ENCODE results near the gene ATF5. TPM values are rescaled to one million over a fixed set of nuclear protein-coding genes. Genes with fewer than 3 reads are reported as not detected.
A peak's percentile ranks its signal among the peaks of the same experiment; 100 is the strongest.

The ATF5 gene
- total RNA-seq, 1 experiment from 2014 or later, result 30.7 TPM

DNA sequence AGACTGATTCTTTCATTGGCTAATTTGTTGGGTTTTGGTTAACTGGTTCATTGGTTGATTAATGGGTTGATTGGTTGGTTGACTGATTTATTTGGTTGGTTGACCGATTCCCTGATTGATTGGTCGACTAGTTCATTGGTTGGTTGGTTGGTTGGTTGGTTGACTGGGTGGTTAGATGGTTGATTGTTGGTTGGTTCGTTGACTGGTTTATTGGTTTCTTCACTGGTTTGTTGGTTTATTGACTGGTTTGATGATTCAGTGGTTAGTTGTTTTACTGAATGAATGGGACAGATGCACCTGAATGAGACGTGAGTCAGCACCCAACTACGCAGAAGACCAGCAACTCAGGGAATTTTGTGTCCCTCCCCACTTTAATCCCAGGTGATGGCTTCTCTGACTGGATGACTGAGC lies 3.0 kb downstream of the ATF5 start:
- peaks cover 48% of the 10 kb centered on the region for H3K36me3 Mint-ChIP-seq (ENCODE audit: insufficient read depth, unreplicated experiment)
- peaks cover 19% of the 10 kb centered on the region for H3K27me3 Mint-ChIP-seq (ENCODE audit: unreplicated experiment)
- H3K4me3 Mint-ChIP-seq (ENCODE audit: low read depth, unreplicated experiment), result no peak overlapping the region
- peaks cover 36% of the 10 kb centered on the region for H3K4me1 Mint-ChIP-seq (ENCODE audit: low read depth, unreplicated experiment)
- H3K9me3 Mint-ChIP-seq (ENCODE audit: low read depth, unreplicated experiment), result peaks cover 2% of the 10 kb centered on the region
- no peak for DNase-seq
- no peak overlapping the region for H3K27ac Mint-ChIP-seq (ENCODE audit: unreplicated experiment)
- intact Hi-C loops (cut with micrococcal nuclease; ENCODE audit: unreplicated experiment), result no loop called here
- TF ChIP-seq, protein P1, sequence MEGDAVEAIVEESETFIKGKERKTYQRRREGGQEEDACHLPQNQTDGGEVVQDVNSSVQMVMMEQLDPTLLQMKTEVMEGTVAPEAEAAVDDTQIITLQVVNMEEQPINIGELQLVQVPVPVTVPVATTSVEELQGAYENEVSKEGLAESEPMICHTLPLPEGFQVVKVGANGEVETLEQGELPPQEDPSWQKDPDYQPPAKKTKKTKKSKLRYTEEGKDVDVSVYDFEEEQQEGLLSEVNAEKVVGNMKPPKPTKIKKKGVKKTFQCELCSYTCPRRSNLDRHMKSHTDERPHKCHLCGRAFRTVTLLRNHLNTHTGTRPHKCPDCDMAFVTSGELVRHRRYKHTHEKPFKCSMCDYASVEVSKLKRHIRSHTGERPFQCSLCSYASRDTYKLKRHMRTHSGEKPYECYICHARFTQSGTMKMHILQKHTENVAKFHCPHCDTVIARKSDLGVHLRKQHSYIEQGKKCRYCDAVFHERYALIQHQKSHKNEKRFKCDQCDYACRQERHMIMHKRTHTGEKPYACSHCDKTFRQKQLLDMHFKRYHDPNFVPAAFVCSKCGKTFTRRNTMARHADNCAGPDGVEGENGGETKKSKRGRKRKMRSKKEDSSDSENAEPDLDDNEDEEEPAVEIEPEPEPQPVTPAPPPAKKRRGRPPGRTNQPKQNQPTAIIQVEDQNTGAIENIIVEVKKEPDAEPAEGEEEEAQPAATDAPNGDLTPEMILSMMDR (IDR thresholded peaks at IDR 0.05; ENCODE audit: unreplicated experiment), result no peak
- no TSS peak for BruUV-seq (replicated peaks)
- CTCF ChIA-PET, result no interaction called here

DNA sequence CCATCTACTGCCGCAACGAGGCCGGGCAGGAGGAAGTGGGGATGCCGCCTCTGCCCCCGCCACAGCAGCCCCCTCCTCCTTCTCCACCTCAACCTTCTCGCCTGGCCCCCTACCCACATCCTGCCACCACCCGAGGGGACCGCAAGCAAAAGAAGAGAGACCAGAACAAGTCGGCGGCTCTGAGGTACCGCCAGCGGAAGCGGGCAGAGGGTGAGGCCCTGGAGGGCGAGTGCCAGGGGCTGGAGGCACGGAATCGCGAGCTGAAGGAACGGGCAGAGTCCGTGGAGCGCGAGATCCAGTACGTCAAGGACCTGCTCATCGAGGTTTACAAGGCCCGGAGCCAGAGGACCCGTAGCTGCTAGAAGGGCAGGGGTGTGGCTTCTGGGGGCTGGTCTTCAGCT lies 3.7 kb downstream of the ATF5 start:
- TF ChIP-seq, protein P1 (IDR thresholded peaks at IDR 0.05; ENCODE audit: unreplicated experiment), result no peak
- H3K4me1 Mint-ChIP-seq (ENCODE audit: low read depth, unreplicated experiment), result peaks cover 32% of the 10 kb centered on the region
- H3K27me3 Mint-ChIP-seq (ENCODE audit: unreplicated experiment), result peaks cover 24% of the 10 kb centered on the region
- H3K4me3 Mint-ChIP-seq (ENCODE audit: low read depth, unreplicated experiment), result no peak overlapping the region
- peaks cover 42% of the 10 kb centered on the region for H3K36me3 Mint-ChIP-seq (ENCODE audit: insufficient read depth, unreplicated experiment)
- no peak for DNase-seq
- peaks cover 2% of the 10 kb centered on the region for H3K9me3 Mint-ChIP-seq (ENCODE audit: low read depth, unreplicated experiment)
- no peak overlapping the region for H3K27ac Mint-ChIP-seq (ENCODE audit: unreplicated experiment)
- no TSS peak for BruUV-seq (replicated peaks)
- CTCF ChIA-PET, result no interaction called here
- intact Hi-C loops (cut with micrococcal nuclease; ENCODE audit: unreplicated experiment), result no loop called here

DNA sequence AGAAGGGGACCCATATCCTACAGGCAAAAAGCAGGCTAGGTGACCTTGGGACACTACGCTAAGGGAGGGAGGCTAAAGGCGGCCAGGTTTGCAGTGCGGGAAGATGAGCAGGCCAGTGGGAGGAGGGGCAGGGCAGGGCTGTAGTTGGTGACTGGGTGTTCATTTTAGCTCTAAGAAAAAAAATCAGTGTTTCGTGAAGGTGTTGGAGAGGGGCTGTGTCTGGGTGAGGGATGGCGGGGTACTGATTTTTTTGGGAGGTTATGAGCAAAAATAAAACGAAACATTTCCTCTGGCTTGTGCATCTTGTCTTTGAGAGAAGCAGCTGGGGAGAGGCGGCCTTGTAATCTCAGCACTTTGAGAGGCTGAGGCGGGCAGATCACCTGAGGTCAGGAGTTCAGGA lies 4.6 kb downstream of the ATF5 start:
- intact Hi-C loops (cut with micrococcal nuclease; ENCODE audit: unreplicated experiment), result no loop called here
- H3K36me3 Mint-ChIP-seq (ENCODE audit: insufficient read depth, unreplicated experiment), result peaks cover 37% of the 10 kb centered on the region
- CTCF ChIA-PET, result no interaction called here

DNA sequence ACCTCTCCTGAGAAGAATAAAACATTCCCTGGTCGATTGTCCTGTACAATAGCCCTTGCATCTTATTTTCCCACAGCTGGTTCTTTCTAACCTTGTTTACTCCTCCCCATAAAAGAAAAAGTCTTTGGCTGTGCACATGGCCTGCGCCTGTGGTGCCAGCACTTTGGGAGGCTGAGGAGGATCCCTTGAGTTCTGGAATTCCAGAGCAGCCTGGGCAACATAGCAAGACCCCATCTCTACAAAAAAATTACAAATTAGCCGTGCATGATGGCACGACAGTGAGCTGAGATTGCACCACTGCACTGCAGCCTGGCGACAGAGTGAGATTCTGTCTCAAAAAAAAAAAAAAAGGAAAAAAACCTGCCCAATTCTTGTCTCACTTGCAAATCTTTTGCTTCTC lies 7.5 kb downstream of the ATF5 start:
- CTCF ChIA-PET, result no interaction called here
- BruUV-seq (replicated peaks), result no TSS peak
- TF ChIP-seq, protein P1 (IDR thresholded peaks at IDR 0.05; ENCODE audit: unreplicated experiment), result no peak
- Mint-ChIP-seq H3K4me3 (ENCODE audit: low read depth, unreplicated experiment) (no peak overlapping the region), H3K36me3 (ENCODE audit: insufficient read depth, unreplicated experiment) (peaks cover 11% of the 10 kb centered on the region), H3K27ac (ENCODE audit: unreplicated experiment) (no peak overlapping the region), H3K27me3 (ENCODE audit: unreplicated experiment) (peaks cover 24% of the 10 kb centered on the region), H3K9me3 (ENCODE audit: low read depth, unreplicated experiment) (peaks cover 2% of the 10 kb centered on the region), H3K4me1 (ENCODE audit: low read depth, unreplicated experiment) (peaks cover 20% of the 10 kb centered on the region)
- intact Hi-C loops (cut with micrococcal nuclease; ENCODE audit: unreplicated experiment), result no loop called here
- DNase-seq, result no peak

More for the DNA sequence above, 4.6 kb downstream of the ATF5 start:
- H3K4me1 Mint-ChIP-seq (ENCODE audit: low read depth, unreplicated experiment), result peaks cover 29% of the 10 kb centered on the region
- BruUV-seq (replicated peaks), result no TSS peak
- H3K4me3 Mint-ChIP-seq (ENCODE audit: low read depth, unreplicated experiment), result peak overlapping the region; percentile 20
- H3K9me3 Mint-ChIP-seq (ENCODE audit: low read depth, unreplicated experiment), result peaks cover 2% of the 10 kb centered on the region
- DNase-seq, result no peak
- peaks cover 24% of the 10 kb centered on the region for H3K27me3 Mint-ChIP-seq (ENCODE audit: unreplicated experiment)
- H3K27ac Mint-ChIP-seq (ENCODE audit: unreplicated experiment), result peak overlapping the region; percentile 50
- TF ChIP-seq, protein P1 (IDR thresholded peaks at IDR 0.05; ENCODE audit: unreplicated experiment), result no peak
